Measurements from ENCODE around the gene VGLL3. TPM values are rescaled to one million over a fixed set of nuclear protein-coding genes. Genes with fewer than 3 reads are reported as not detected.
"Not testable (repeated sequence)": the region's sequence is repeated elsewhere in the genome, so short reads cannot be mapped to it uniquely, and the experiment has no call there.

Gene VGLL3, protein sequence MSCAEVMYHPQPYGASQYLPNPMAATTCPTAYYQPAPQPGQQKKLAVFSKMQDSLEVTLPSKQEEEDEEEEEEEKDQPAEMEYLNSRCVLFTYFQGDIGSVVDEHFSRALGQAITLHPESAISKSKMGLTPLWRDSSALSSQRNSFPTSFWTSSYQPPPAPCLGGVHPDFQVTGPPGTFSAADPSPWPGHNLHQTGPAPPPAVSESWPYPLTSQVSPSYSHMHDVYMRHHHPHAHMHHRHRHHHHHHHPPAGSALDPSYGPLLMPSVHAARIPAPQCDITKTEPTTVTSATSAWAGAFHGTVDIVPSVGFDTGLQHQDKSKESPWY
- polyA plus RNA-seq, result 10 to 100 TPM in 2 of 3 donors, 1 to 10 TPM in 1; 1.3 to 20.2 (median 12.5) TPM

DNA sequence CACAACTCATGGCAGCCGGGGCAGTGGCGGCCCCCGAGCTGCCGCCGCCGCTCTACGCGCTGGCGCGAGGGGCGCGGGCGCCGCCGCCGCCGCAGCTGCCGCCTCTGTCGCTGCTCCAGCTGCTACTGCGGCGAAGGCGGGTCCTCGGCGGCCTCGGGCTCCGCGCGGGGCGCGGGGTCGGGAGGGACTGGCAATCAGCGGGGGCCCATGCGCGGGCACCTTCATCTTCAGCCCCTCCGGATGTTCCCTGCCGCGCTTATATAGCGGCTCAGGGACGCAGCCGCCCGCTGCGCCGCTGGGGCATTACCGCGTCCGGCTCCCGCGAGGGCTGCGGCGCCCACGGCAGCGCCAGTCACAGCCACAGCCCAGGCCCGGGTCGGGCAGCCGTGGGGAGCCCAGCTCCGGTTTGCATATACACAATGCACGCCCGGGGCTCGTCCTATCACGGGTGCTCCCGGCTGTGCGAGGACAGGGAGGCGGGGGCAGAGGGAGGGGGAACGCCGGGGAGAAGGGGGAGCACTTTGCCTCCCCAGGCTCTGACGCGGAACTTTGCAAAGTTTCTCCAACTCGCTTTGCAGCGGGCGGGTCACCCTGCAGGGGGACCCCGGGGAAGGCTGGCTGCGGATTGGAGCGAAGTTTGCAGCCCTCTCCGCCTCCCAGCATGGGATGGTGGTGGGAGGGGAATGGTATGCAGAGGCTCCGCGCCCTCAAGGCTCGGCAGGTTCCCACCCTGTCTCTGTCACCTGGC lies at the start of gene VGLL3:
VGLL3 (minus strand) TSS at position 416 of the 748 bp plus-strand sequence; CDS start at position 10, 406 bp downstream.
- 0 to 1% (median 0%) methylated on average over 67 to 77 of the region's 77 CpGs for WGBS, 3 donors
- peak within 1 kb of the TSS; percentile 43 for H3K27ac ChIP-seq (ENCODE audit: low read depth, low read length)

DNA sequence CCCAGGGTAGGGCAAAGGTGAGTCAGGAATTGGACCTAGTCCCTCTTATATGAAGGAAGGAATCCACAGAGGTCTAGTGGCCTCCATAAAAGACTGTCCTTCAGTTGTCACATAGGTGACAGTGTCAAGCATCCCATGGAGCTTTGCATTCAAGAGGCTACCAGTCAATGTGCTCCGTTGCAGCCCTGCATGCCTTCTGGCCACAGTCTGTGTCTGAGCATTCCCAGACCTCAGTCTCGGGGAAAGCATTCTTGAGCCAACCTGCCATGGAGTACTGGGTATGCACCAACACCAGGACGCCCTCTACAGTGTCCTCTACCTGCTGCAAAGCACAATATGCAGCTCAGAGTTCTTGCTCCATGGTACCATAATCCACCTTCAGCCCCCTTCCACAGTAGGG lies 46.7 kb upstream of the VGLL3 start:
- H3K27ac ChIP-seq (ENCODE audit: low read depth, low read length), result no peak overlapping the region
- 69 to 90% (median 82%) methylated on average over 3 of the region's 3 CpGs for WGBS, 3 donors

DNA sequence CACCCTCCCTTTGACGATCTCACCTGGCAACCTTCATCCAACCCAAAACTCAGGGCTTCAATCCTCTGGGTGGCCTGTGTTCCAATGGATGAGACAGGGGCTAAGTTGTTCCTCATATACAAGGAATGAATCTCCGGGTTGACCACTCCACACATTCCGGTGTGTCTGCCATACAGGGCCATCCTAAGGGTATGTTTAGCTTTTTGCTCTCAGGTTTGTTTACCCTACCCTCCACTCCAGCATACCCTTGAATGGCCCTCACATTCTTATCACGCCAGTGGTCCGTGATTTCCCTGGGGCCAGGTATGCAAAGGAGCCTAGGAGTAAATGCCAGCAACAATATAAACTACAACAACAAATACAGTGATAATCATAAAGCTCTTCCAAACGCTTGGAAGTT lies 45.7 kb upstream of the VGLL3 start:
- no peak overlapping the region for H3K27ac ChIP-seq (ENCODE audit: low read depth, low read length)
- 86 to 91% (median 91%) methylated on average over 6 of the region's 6 CpGs for WGBS, 3 donors

GRCh38 chr3:87035339-87035738 lies 44.4 kb upstream of the VGLL3 start:
- 50 to 84% (median 62%) methylated on average over 3 of the region's 3 CpGs for WGBS, 3 donors
- no peak overlapping the region for H3K27ac ChIP-seq (ENCODE audit: low read depth, low read length)

DNA sequence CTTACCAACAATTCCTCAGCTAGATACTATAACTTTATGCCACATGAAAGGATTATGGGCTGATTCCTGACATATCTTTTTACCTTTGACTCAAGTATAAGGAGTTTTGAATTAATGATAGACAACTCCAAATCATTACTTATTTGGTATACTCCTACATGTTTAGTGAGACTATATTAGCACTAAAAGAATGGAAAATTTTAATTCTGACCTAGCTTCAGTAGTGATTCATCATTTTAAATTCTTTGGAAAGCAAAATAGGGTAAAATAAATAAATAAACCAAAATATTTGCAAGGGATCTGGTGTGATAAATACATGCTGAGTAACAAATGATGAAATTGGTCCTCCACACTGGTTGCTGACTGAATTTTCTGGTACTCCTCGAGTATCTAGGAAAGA lies 42.3 kb upstream of the VGLL3 start:
- 38 to 56% (median 47%) methylated on average over 1 of the region's 1 CpG for WGBS, 3 donors
- H3K27ac ChIP-seq (ENCODE audit: low read depth, low read length), result no peak overlapping the region

DNA sequence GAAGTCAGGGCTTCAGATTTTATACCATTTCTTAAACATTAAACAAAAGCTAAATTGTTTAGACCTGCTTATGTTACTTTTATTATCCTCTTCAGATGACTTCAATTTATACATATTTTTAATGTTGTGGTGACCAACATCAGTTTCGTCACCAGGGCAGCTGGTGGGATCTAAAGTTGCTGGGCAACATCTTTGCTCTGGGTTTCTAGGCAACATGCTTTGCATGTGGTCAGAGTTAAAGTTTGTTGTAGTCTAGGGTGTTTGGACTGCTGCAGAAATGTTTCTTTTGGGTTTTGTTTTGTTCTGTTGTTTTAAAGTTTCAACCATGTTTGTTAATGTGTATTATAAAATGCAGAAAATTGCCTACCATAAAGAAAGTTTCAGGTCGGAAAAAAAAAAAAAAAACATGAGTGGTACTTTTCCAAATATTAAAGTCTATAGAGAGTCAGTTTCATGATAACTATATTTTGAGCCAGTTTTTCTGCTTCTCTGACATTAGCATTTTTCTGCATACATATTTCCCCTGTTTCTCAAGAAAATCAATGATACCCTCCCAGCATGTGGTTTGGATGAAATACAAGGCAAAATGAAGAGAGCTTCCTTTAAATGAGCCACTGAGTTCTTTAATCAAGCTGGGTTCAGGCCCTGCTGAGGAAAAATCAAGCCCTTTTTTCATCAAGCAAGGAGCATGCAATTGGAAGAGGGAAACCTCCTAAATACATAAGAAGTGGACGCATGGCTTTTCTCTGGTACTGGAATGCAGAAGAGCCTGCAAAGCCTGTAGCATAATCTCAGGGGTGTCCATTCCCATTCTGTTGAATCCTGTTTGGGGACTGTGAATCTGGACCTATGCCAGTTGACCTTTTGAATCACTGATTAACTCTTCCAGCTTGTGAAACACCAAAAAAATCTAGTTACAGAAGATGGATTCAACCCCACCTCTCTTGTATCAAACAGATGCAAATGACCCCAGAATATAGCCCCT lies 35.0 kb upstream of the VGLL3 start:
- WGBS, 3 donors, result 77 to 80% (median 79%) methylated on average over 3 of the region's 3 CpGs
- no peak overlapping the region for H3K27ac ChIP-seq (ENCODE audit: low read depth, low read length)

DNA sequence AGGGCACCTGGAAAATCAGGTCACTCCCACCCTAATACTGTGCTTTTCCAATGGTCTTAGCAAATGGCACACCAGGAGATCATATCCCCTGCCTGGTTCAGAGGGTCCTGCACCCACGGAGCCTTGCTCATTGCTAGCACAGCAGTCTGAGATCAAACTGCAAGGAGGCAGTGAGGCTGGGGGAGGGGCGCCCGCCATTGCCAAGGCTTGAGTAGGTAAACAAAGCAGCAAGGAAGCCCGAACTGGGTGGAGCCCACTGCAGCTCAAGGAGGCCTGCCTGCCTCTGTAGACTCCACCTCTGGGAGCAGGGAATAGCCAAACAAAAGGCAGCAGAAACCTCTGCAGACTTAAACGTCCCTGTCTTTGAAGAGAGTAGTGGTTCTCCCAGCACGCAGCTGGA lies 26.4 kb upstream of the VGLL3 start:
- H3K27ac ChIP-seq (ENCODE audit: low read depth, low read length), result not testable (repeated sequence)
- whole genome bisulfite sequencing, 3 donors, result 65 to 80% (median 73%) methylated on average over 6 of the region's 6 CpGs

DNA sequence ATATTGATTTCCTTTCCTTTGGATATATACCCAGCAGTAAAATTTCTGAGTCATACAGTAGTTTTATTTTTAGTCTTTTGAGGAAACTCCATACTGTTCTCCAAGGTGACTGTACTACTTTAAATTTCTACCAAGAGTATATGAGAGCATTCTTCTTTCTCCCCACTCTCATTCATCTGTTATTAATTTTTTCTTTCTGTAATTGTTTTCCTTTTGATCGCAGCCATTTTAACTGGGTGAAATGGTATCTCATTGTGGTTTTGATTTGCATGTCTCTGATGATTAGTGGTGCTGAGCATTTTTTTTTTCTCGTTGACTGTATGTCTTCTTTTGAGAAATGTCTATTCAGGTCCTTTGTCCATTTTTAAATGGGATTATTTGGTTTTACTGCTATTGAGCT lies 18.3 kb upstream of the VGLL3 start:
- no peak overlapping the region for H3K27ac ChIP-seq (ENCODE audit: low read depth, low read length)
- WGBS, 3 donors, result 36 to 87% (median 52%) methylated on average over 2 of the region's 2 CpGs

DNA sequence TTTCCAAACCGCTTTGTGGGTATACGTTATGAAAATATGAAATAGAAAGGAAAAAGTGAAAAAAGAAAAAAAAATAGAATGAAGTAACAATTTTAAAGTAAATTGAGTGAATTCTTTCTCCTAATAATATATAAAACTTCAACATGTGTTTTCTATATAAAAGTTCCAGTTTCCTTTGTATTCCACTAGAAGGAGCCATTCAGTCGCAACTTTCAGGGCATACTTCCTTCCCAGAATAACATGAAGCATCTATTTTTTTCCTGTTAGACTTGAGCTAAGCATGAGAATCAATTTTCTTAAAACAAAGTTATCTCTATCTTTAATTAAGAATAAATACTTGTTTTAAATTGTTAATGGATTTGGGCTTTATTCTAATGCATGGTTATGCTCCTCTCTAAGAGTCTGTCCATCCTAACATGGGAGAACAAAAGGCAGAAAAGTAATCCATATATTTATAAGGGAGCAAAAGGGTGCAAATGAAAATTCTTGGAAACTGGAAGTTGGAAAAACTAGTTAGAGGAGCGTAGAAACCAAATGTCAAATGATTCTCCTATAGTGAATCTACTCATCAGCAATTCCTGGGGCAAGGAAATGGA lies 16.0 kb upstream of the VGLL3 start:
- no peak overlapping the region for H3K27ac ChIP-seq (ENCODE audit: low read depth, low read length)
- 49 to 71% (median 67%) methylated on average over 4 of the region's 4 CpGs for WGBS, 3 donors

GRCh38 chr3:87004883-87005282 lies 13.9 kb upstream of the VGLL3 start:
- H3K27ac ChIP-seq (ENCODE audit: low read depth, low read length), result no peak overlapping the region
- 74 to 80% (median 75%) methylated on average over 2 of the region's 2 CpGs for WGBS, 3 donors

GRCh38 chr3:87002346-87002745 lies 11.4 kb upstream of the VGLL3 start:
- 81 to 87% (median 85%) methylated on average over 4 of the region's 4 CpGs for WGBS, 3 donors

GRCh38 chr3:87001473-87002098 lies 10.6 kb upstream of the VGLL3 start:
- WGBS, 3 donors, result 58 to 64% (median 62%) methylated on average over 4 of the region's 4 CpGs
- no peak overlapping the region for H3K27ac ChIP-seq (ENCODE audit: low read depth, low read length)

More at GRCh38 chr3:87002346-87002745, 11.4 kb upstream of the VGLL3 start:
- H3K27ac ChIP-seq (ENCODE audit: low read depth, low read length), result no peak overlapping the region

- WGBS, 3 donors, result 87 to 90% (median 88%) methylated on average over 4 of the region's 4 CpGs
Measured at GRCh38 chr3:87000940-87001339, 10.0 kb upstream of the VGLL3 start.

GRCh38 chr3:86998569-86998968 lies 7.6 kb upstream of the VGLL3 start:
- no peak overlapping the region for H3K27ac ChIP-seq (ENCODE audit: low read depth, low read length)
- 80 to 86% (median 86%) methylated on average over 1 of the region's 1 CpG for WGBS, 3 donors

More at GRCh38 chr3:87000940-87001339, 10.0 kb upstream of the VGLL3 start:
- H3K27ac ChIP-seq (ENCODE audit: low read depth, low read length), result no peak overlapping the region

DNA sequence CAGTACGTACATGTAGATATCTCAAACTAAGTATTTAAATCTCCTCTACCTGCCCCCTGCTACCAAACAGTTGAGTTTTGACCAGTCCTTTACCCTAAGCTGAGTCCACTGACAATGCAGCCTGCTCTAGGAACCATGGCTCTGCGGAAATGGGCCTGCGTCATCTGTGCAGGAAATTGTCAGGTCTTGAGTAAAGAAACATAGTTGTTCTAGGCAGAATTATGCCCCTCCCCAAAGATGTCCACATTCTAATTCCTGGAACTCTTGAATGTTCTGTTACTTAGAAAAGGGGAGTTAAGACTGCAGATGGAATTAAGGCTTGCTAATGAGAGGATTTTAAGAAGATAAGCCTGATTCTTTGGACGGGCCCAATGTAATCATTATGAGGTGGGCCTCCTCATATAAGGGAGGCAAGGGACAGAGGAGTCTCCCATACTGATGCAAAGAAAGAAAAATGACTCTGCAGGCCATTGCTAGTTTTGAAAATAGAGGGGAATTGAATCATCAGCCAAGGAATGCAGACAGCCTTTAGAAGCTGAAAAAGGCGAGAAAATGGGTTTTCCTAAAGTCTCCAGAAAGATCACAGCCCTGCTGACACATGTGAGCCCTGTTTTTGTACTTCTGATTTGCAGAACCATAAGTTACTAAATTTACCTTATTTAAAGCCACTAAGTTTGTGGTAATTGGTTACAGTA lies 5.5 kb upstream of the VGLL3 start:
- WGBS, 3 donors, result 86 to 90% (median 89%) methylated on average over 5 of the region's 5 CpGs

DNA sequence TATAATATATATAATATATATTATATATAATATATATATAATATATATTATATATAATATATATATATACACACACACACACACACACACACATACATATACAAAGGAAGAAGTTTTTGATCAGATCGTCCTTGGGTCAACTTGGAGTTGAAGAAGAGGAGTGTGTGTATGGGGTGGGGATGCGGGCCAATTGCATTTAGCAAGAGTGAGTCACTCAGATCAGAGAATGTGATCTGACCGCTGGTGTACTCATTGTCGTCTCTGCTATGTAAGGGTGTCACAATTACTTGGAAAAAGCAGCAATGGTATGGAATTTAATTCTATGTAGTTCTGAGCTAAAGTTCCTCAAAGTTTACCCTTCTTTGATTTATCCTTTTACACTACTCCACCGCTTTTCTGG lies 4.6 kb upstream of the VGLL3 start:
- no peak overlapping the region for H3K27ac ChIP-seq (ENCODE audit: low read depth, low read length)

More for the DNA sequence above, 5.5 kb upstream of the VGLL3 start:
- no peak overlapping the region for H3K27ac ChIP-seq (ENCODE audit: low read depth, low read length)

GRCh38 chr3:86993704-86994103 lies 2.8 kb upstream of the VGLL3 start:
- H3K27ac ChIP-seq (ENCODE audit: low read depth, low read length), result no peak overlapping the region
- 39 to 56% (median 51%) methylated on average over 7 of the region's 7 CpGs for WGBS, 3 donors

More for the DNA sequence above, 4.6 kb upstream of the VGLL3 start:
- WGBS, 3 donors, result 87 to 91% (median 87%) methylated on average over 5 of the region's 5 CpGs
